ENCODE measurements around the gene HADH.

DNA sequence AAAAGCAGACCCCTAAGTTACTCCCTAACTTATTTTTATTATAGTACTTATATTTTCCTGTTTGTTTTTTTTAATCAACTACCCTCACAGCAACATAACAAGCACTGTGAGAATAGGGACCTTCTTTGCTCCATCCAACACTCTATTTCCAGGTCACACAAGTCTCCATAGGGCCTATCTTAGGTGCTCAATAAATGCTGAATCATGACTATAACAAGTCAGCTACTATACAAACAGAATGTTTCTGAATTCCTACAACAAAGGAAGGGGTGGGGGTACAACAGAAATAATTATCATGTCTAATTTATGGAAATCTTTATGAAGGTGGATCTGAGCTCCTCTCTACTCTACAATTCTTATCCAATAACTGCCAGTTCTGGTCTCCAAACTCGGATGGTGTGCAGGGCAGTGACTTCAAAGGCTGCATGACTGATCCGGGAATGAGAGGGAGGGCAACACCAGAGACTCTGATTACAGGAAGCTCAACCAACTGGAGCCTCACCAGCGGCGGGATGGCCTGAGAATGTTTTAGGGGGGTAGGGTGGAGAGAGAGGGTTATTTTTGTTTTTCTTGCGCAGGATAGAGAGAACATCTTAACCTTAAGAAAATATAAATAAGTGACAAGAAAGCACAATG is 71.1 kb downstream of the HADH start:
- TF ChIP-seq EZH2 (IDR thresholded peaks at IDR 0.05; ENCODE audit: borderline replicate concordance, low read depth, low read length, poor library complexity, severe bottlenecking) = no peak
- TF ChIP-seq, protein P1, sequence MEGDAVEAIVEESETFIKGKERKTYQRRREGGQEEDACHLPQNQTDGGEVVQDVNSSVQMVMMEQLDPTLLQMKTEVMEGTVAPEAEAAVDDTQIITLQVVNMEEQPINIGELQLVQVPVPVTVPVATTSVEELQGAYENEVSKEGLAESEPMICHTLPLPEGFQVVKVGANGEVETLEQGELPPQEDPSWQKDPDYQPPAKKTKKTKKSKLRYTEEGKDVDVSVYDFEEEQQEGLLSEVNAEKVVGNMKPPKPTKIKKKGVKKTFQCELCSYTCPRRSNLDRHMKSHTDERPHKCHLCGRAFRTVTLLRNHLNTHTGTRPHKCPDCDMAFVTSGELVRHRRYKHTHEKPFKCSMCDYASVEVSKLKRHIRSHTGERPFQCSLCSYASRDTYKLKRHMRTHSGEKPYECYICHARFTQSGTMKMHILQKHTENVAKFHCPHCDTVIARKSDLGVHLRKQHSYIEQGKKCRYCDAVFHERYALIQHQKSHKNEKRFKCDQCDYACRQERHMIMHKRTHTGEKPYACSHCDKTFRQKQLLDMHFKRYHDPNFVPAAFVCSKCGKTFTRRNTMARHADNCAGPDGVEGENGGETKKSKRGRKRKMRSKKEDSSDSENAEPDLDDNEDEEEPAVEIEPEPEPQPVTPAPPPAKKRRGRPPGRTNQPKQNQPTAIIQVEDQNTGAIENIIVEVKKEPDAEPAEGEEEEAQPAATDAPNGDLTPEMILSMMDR (conservative IDR thresholded peaks at IDR 0.05; ENCODE audit: low read depth, low read length) = no peak
